NCI-H2081 treated with DMSO at 0.1 percent for 48 hours (cell line): ENCODE data around the gene ANKRD18A.
"Not testable (repeated sequence)": the region's sequence is repeated elsewhere in the genome, so short reads cannot be mapped to it uniquely, and the experiment has no call there.

Experiments used
- DNase-seq: peaks from one replicate; lab custom pipeline; 2025; lab: John Stamatoyannopoulos, UW

ANKRD18A gene

GRCh38 chr9:38626006-38626405, 5.6 kb upstream of the ANKRD18A start:
- DNase-seq: no peak

GRCh38 chr9:38622951-38623350, 2.6 kb upstream of the ANKRD18A start:
- no peak for DNase-seq

- no peak for DNase-seq
Observed at GRCh38 chr9:38622288-38622674, 1.9 kb upstream of the ANKRD18A start.

GRCh38 chr9:38621434-38622287, 1.3 kb upstream of the ANKRD18A start:
- no peak for DNase-seq

- no peak for DNase-seq
Observed at GRCh38 chr9:38619556-38620447, 594 bp downstream of the ANKRD18A start.

GRCh38 chr9:38598029-38598745, 22.2 kb downstream of the ANKRD18A start:
- DNase-seq: not testable (repeated sequence)

- not testable (repeated sequence) for DNase-seq
Observed at GRCh38 chr9:38595117-38595516, 25.3 kb downstream of the ANKRD18A start.

- not testable (repeated sequence) for DNase-seq
Observed at GRCh38 chr9:38591346-38592063, 28.9 kb downstream of the ANKRD18A start.

GRCh38 chr9:38583765-38584164, 36.6 kb downstream of the ANKRD18A start:
- DNase-seq: not testable (repeated sequence)

- not testable (repeated sequence) for DNase-seq
Observed at GRCh38 chr9:38580112-38580511, 40.3 kb downstream of the ANKRD18A start.

- not testable (repeated sequence) for DNase-seq
Observed at GRCh38 chr9:38576181-38576580, 44.2 kb downstream of the ANKRD18A start.

- not testable (repeated sequence) for DNase-seq
Observed at GRCh38 chr9:38566048-38566447, 54.3 kb downstream of the ANKRD18A start.

GRCh38 chr9:38565178-38565577, 55.2 kb downstream of the ANKRD18A start:
- not testable (repeated sequence) for DNase-seq

- not testable (repeated sequence) for DNase-seq
Observed at GRCh38 chr9:38563911-38564310, 56.5 kb downstream of the ANKRD18A start.

- not testable (repeated sequence) for DNase-seq
Observed at GRCh38 chr9:38561134-38561533, 59.3 kb downstream of the ANKRD18A start.

- DNase-seq: not testable (repeated sequence)
Observed at GRCh38 chr9:38559172-38559571, 61.2 kb downstream of the ANKRD18A start.

GRCh38 chr9:38557746-38558145, 62.6 kb downstream of the ANKRD18A start:
- not testable (repeated sequence) for DNase-seq

- not testable (repeated sequence) for DNase-seq
Observed at GRCh38 chr9:38554966-38555365, 65.4 kb downstream of the ANKRD18A start.

- not testable (repeated sequence) for DNase-seq
Observed at GRCh38 chr9:38553019-38553418, 67.4 kb downstream of the ANKRD18A start.

GRCh38 chr9:38546497-38547163, 73.8 kb downstream of the ANKRD18A start:
- not testable (repeated sequence) for DNase-seq

- DNase-seq: not testable (repeated sequence)
Observed at GRCh38 chr9:38540535-38540934, 79.9 kb downstream of the ANKRD18A start.
